Measurements from ENCODE around the gene PACRG.

GRCh38 chr6:163136681-163137397, 409.1 kb downstream of the PACRG start:
- TF ChIP-seq CTCF (IDR thresholded peaks at IDR 0.05) (no peak), POLR2A (IDR thresholded peaks at IDR 0.05) (no peak)
